Activated CD8-positive, alpha-beta T cell treated with anti-CD3 and anti-CD28 coated beads for 36 hours (primary cell): Measurements from ENCODE around the gene FRMD4B. TPM values are rescaled to one million over a fixed set of nuclear protein-coding genes. Genes with fewer than 3 reads are reported as not detected.

ENCODE experiments used
- ATAC-seq: fragments of 200-7000 bp; cut with Tn5 transposase; one replicate; pipeline ENCODE4 v1.10.0; 2021; ENCODE audit warnings: mild to moderate bottlenecking, moderate library complexity
- CTCF ChIA-PET: fragments of 350-600 bp; sonication (Branson Sonifier 250); formaldehyde crosslinking; loops from one replicate; lab custom pipeline; 2021; ENCODE audit warnings: antibody characterized with exemption; lab: Charles Lee
- POLR2A ChIA-PET: fragments of 350-600 bp; sonication (Branson Sonifier 250); formaldehyde crosslinking; loops from one replicate; lab custom pipeline; 2021; ENCODE audit warnings: antibody characterized with exemption; lab: Charles Lee
- DNase-seq: peaks from one replicate; pipeline ENCODE4 v3.0.0-alpha.2; 2020
- H3K27ac Mint-ChIP-seq: one replicate; pipeline ENCODE4 v1.8.0; 2021; ENCODE audit warnings: mild to moderate bottlenecking, mixed read lengths
- H3K27me3 Mint-ChIP-seq: one replicate; pipeline ENCODE4 v1.8.0; 2021; ENCODE audit warnings: mixed read lengths
- H3K36me3 Mint-ChIP-seq: one replicate; pipeline ENCODE4 v1.8.0; 2021; ENCODE audit warnings: low read depth, mixed read lengths
- H3K4me1 Mint-ChIP-seq: one replicate; pipeline ENCODE4 v1.8.0; 2021; ENCODE audit warnings: low read depth, mixed read lengths
- H3K4me3 Mint-ChIP-seq: one replicate; pipeline ENCODE4 v1.8.0; 2021; ENCODE audit warnings: mild to moderate bottlenecking, moderate library complexity, mixed read lengths
- H3K9me3 Mint-ChIP-seq: one replicate; pipeline ENCODE4 v1.8.0; 2021; ENCODE audit warnings: mixed read lengths
- CTCF ChIP-seq: fragments of 200-600 bp; IDR thresholded peaks from one replicate; pipeline ENCODE4 v1.8.0; 2022; ENCODE audit warnings: antibody characterized with exemption, mild to moderate bottlenecking
- intact Hi-C: fragments of 100-400 bp; cut with micrococcal nuclease; formaldehyde crosslinking; loops from one replicate; pipeline ENCODE4 v1.10.0; 2022
- total RNA-seq, 2 experiments: library from RNA; stranded (reverse); gene quantifications; one replicate each; pipeline ENCODE4 v1.2.3, GENCODE V29; 2021

Gene FRMD4B
- 10 to 100 TPM; 11.7 to 11.8 TPM for total RNA-seq

GRCh38 chr3:69385723-69386555 lies at the start of gene FRMD4B:
Gene FRMD4B, minus strand, starts transcription at chr3:69386088. Its CDS starts 99 bp downstream, at chr3:69385989.
- TF ChIP-seq CTCF = peak; percentile 33
- Mint-ChIP-seq H3K4me1 (peaks cover 9% of the 10 kb centered on the region), H3K36me3 (no peaks in the 10 kb centered on the region), H3K27me3 (peaks cover 48% of the 10 kb centered on the region), H3K27ac (no peak within 1 kb of the TSS), H3K4me3 (peak within 1 kb of the TSS; percentile 56), H3K9me3 (no peaks in the 10 kb centered on the region)
- intact Hi-C loops = no loop called here
- ChIA-PET POLR2A (interaction anchor here (1.0 kb wide), 1 partner anchor 79 kb away, joined by 3 read pairs; no protein-coding TSS in a partner anchor), CTCF (interaction anchor here (0.7 to 4.4 kb wide), 11 partner anchors 9 to 272 kb away, joined by 3 to 24 read pairs (median 4); no protein-coding TSS in a partner anchor)
- ATAC-seq = peak; percentile 75
- DNase-seq = peak; percentile 48

- H3K4me3 Mint-ChIP-seq = no peak overlapping the region
- H3K27me3 Mint-ChIP-seq = peaks cover 18% of the 10 kb centered on the region
- intact Hi-C loops = loop anchor here (10.0 kb wide), 1 partner anchor 241 kb away; no protein-coding TSS in a partner anchor
- peak; percentile 12 for DNase-seq
- ATAC-seq = peak; percentile 26
- H3K27ac Mint-ChIP-seq = no peak overlapping the region
- H3K9me3 Mint-ChIP-seq = no peaks in the 10 kb centered on the region
- TF ChIP-seq CTCF = no peak
- peaks cover 30% of the 10 kb centered on the region for H3K4me1 Mint-ChIP-seq
- POLR2A ChIA-PET = no interaction called here
- H3K36me3 Mint-ChIP-seq = no peaks in the 10 kb centered on the region
- CTCF ChIA-PET = interaction anchor here (1.0 to 1.7 kb wide), 2 partner anchors 110 to 273 kb away, joined by 3 to 6 read pairs; no protein-coding TSS in a partner anchor
Observed at GRCh38 chr3:69433969-69434325, 48.1 kb upstream of the FRMD4B start.

GRCh38 chr3:69433121-69433968 lies 47.5 kb upstream of the FRMD4B start:
- H3K4me3 Mint-ChIP-seq = no peak overlapping the region

GRCh38 chr3:69428657-69429255 lies 42.9 kb upstream of the FRMD4B start:
- ChIA-PET CTCF (interaction anchor here (1.0 to 7.1 kb wide), 3 partner anchors 18 to 308 kb away, joined by 4 to 60 read pairs (median 7); no protein-coding TSS in a partner anchor), POLR2A (no interaction called here)
- H3K27me3 Mint-ChIP-seq = peaks cover 15% of the 10 kb centered on the region
- DNase-seq = no peak
- peaks cover 8% of the 10 kb centered on the region for H3K4me1 Mint-ChIP-seq
- no peak for TF ChIP-seq CTCF
- no peak overlapping the region for H3K27ac Mint-ChIP-seq
- ATAC-seq = no peak
- H3K9me3 Mint-ChIP-seq = no peaks in the 10 kb centered on the region
- intact Hi-C loops = loop anchor here (5.0 to 10.0 kb wide), 3 partner anchors 101 to 304 kb away; partner anchors contain the start of gene LMOD3
- no peak overlapping the region for H3K4me3 Mint-ChIP-seq
- no peaks in the 10 kb centered on the region for H3K36me3 Mint-ChIP-seq

More at GRCh38 chr3:69433121-69433968, 47.5 kb upstream of the FRMD4B start:
- peaks cover 31% of the 10 kb centered on the region for H3K4me1 Mint-ChIP-seq
- no peak for TF ChIP-seq CTCF
- no peak overlapping the region for H3K27ac Mint-ChIP-seq
- CTCF ChIA-PET = interaction anchor here (1.0 to 1.7 kb wide), 2 partner anchors 109 to 272 kb away, joined by 3 to 6 read pairs; no protein-coding TSS in a partner anchor
- no peaks in the 10 kb centered on the region for H3K9me3 Mint-ChIP-seq
- H3K27me3 Mint-ChIP-seq = peaks cover 20% of the 10 kb centered on the region
- POLR2A ChIA-PET = no interaction called here
- intact Hi-C loops = loop anchor here (10.0 kb wide), 1 partner anchor 241 kb away; no protein-coding TSS in a partner anchor
- no peaks in the 10 kb centered on the region for H3K36me3 Mint-ChIP-seq
- ATAC-seq = peak; percentile 31
- peak; percentile 22 for DNase-seq
